Sigmoid colon (tissue), 4 donors: ENCODE measurements around the gene AHNAK.
"Not testable (repeated sequence)": the region's sequence is repeated elsewhere in the genome, so short reads cannot be mapped to it uniquely, and the experiment has no call there.

Experiments
- POLR2A ChIP-seq, 2 donors: fragments of 450-650 bp; IDR thresholded peaks; one replicate each; pipeline ENCODE4 v1.6.1; 2016; ENCODE audit warnings: antibody characterized with exemption in 2 of 2, mild to moderate bottlenecking in 2 of 2, moderate library complexity in 2 of 2
- POLR2AphosphoS5 ChIP-seq, 4 donors: sonication (generic); formaldehyde crosslinking; IDR thresholded peaks; one replicate each; pipeline ENCODE4 v1.6.1; 2017; ENCODE audit warnings: antibody characterized with exemption in 4 of 4
- TF ChIP-seq, protein P1 (sequence below), 4 experiments: fragments of 450-650 bp in 3 of 4; fragments of 200-600 bp in 1 of 4; IDR thresholded peaks; one replicate each; pipeline ENCODE4 v1.5.1; 2016 to 2019; ENCODE audit warnings: antibody characterized with exemption in 4 of 4, mild to moderate bottlenecking in 3 of 4, moderate library complexity in 2 of 4

DNA sequence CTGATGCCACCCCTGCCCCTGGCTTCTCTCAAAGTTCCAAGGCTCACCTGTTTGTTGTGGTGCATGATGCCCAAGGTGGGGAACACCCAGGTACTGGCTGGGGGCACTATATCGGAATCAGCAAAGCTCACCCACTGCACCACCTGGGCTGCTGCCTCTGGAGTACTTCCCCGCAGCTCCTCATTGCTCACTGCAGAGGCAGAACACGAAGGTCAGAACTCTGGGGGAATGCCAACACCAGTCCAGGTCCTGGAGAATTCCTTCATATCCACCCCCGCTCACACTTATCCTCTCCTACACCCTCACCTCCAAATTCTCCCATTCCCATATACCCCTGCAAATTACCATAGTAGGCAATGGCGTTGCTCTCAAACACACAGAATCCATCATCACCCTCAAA lies 24.9 kb upstream of the AHNAK start:
- TF ChIP-seq, protein P1, sequence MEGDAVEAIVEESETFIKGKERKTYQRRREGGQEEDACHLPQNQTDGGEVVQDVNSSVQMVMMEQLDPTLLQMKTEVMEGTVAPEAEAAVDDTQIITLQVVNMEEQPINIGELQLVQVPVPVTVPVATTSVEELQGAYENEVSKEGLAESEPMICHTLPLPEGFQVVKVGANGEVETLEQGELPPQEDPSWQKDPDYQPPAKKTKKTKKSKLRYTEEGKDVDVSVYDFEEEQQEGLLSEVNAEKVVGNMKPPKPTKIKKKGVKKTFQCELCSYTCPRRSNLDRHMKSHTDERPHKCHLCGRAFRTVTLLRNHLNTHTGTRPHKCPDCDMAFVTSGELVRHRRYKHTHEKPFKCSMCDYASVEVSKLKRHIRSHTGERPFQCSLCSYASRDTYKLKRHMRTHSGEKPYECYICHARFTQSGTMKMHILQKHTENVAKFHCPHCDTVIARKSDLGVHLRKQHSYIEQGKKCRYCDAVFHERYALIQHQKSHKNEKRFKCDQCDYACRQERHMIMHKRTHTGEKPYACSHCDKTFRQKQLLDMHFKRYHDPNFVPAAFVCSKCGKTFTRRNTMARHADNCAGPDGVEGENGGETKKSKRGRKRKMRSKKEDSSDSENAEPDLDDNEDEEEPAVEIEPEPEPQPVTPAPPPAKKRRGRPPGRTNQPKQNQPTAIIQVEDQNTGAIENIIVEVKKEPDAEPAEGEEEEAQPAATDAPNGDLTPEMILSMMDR (IDR thresholded peaks at IDR 0.05) = not testable (repeated sequence)
- not testable (repeated sequence) for TF ChIP-seq POLR2A, POLR2AphosphoS5 (IDR thresholded peaks at IDR 0.05)
